Measurements from ENCODE around the gene PMM2.

PMM2 gene

GRCh38 chr16:8878523-8878911 lies 80.9 kb downstream of the PMM2 start:
- no peak for TF ChIP-seq CTCF (IDR thresholded peaks at IDR 0.05; ENCODE audit: low read depth, low read length)
- DNase-seq (ENCODE audit: extremely low read depth, low read depth), result no peak

GRCh38 chr16:8880839-8881510 lies 83.3 kb downstream of the PMM2 start:
- no peak for TF ChIP-seq CTCF (IDR thresholded peaks at IDR 0.05; ENCODE audit: low read depth, low read length)
- DNase-seq (ENCODE audit: extremely low read depth, low read depth), result no peak

- DNase-seq (ENCODE audit: extremely low read depth, low read depth), result no peak
- no peak for TF ChIP-seq CTCF (IDR thresholded peaks at IDR 0.05; ENCODE audit: low read depth, low read length)
Measured at GRCh38 chr16:8882041-8882617, 84.5 kb downstream of the PMM2 start, which contains the start of gene LITAFD. TSS of gene LITAFD (plus strand) at chr16:8882351. CDS start at chr16:8884356, 2,005 bp downstream.

GRCh38 chr16:8882725-8883377 lies 85.2 kb downstream of the PMM2 start:
- no peak for TF ChIP-seq CTCF (IDR thresholded peaks at IDR 0.05; ENCODE audit: low read depth, low read length)
- no peak for DNase-seq (ENCODE audit: extremely low read depth, low read depth)

GRCh38 chr16:8885674-8886592 lies 88.3 kb downstream of the PMM2 start:
- no peak; the same call in 1 of the 2 replicates for TF ChIP-seq CTCF (IDR thresholded peaks at IDR 0.05; ENCODE audit: low read depth, low read length)
- no peak for DNase-seq (ENCODE audit: extremely low read depth, low read depth)

GRCh38 chr16:8886593-8887430 lies 89.2 kb downstream of the PMM2 start:
- TF ChIP-seq CTCF (IDR thresholded peaks at IDR 0.05; ENCODE audit: low read depth, low read length), result no peak
- no peak for DNase-seq (ENCODE audit: extremely low read depth, low read depth)
